Measurements from ENCODE around the gene MED1. TPM values are rescaled to one million over a fixed set of nuclear protein-coding genes. Genes with fewer than 3 reads are reported as not detected.
"Not testable (repeated sequence)": the region's sequence is repeated elsewhere in the genome, so short reads cannot be mapped to it uniquely, and the experiment has no call there.

The MED1 gene, protein sequence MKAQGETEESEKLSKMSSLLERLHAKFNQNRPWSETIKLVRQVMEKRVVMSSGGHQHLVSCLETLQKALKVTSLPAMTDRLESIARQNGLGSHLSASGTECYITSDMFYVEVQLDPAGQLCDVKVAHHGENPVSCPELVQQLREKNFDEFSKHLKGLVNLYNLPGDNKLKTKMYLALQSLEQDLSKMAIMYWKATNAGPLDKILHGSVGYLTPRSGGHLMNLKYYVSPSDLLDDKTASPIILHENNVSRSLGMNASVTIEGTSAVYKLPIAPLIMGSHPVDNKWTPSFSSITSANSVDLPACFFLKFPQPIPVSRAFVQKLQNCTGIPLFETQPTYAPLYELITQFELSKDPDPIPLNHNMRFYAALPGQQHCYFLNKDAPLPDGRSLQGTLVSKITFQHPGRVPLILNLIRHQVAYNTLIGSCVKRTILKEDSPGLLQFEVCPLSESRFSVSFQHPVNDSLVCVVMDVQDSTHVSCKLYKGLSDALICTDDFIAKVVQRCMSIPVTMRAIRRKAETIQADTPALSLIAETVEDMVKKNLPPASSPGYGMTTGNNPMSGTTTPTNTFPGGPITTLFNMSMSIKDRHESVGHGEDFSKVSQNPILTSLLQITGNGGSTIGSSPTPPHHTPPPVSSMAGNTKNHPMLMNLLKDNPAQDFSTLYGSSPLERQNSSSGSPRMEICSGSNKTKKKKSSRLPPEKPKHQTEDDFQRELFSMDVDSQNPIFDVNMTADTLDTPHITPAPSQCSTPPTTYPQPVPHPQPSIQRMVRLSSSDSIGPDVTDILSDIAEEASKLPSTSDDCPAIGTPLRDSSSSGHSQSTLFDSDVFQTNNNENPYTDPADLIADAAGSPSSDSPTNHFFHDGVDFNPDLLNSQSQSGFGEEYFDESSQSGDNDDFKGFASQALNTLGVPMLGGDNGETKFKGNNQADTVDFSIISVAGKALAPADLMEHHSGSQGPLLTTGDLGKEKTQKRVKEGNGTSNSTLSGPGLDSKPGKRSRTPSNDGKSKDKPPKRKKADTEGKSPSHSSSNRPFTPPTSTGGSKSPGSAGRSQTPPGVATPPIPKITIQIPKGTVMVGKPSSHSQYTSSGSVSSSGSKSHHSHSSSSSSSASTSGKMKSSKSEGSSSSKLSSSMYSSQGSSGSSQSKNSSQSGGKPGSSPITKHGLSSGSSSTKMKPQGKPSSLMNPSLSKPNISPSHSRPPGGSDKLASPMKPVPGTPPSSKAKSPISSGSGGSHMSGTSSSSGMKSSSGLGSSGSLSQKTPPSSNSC (N-terminal part only)
- 22.1 TPM for total RNA-seq

DNA sequence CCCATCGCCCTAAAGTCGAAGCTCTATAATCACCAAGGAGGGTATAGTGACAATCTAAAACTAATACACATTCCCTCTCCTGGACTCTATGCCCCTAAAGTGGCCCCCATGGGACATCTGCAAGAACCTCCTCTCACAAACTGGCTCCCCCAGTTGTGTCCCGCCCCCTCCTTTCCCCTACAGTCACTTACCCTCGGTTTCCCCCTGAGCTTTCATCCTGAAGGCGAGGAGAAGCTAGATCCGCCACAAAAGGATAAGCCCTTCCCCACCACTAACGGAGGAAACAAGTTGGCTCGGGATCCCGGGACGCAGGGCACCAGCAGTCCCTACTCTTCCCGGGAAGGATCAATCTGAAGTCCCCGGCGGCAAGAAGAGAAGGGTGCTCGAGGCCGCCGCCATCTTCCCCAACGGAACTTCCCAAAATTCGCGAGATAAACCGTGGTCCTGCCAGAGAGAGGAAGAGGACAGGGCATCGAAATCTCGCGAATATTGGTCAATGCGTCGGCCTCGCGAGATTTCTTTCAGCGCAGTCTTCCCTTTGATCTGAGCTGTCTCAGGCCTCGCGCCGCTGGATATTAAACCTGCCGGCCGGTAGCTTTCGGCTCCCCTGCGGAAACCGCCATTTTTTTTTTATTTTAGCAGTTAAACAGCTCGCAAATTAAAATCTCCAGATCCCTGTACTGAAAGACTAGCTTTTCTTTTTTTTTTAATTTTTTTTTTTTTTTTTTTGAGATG lies at the start of gene MED1:
MED1 (minus strand) TSS at position 417 of the 735 bp plus-strand sequence; CDS start at position 216, 201 bp downstream.
- peak; percentile 96 for DNase-seq

DNA sequence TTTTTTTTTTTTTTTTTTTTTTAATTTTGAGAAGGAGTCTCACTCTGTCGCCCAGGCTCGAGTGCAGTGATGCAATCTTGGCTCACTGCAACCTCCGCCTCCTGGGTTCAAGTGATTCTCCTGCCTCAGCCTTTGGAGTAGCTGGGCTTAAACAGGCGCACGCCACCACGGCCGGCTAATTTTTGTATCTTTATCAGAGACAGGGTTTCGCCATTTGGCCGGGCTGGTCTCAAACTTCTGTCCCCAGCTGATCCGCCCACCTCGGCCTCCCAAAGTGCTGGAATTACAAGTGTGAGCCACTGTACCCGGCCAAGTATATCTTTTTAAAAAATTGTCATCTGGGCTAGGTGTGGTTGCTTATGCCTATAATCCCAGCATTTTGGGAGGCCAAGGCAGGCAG lies 45.9 kb upstream of the MED1 start:
- not testable (repeated sequence) for DNase-seq

DNA sequence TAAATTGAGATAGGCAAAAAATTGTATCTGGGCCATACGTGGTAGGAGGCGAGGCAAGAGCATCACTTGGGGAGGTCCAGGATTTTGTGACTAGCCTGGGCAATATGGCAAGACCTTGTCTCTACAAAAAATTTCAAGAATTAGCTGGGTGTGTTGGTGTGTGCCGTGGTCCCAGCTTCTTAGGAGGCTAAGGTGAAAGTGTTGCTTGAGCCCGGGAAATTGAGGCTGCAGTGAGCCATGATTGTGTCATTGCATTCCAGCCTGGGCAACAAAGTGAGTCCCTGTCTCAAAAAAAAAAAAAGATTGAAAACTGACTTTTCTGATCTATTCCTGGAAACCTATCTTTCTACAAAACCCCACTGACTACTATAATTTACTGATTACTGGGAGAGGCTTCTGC lies 36.9 kb upstream of the MED1 start:
- no peak for DNase-seq

DNA sequence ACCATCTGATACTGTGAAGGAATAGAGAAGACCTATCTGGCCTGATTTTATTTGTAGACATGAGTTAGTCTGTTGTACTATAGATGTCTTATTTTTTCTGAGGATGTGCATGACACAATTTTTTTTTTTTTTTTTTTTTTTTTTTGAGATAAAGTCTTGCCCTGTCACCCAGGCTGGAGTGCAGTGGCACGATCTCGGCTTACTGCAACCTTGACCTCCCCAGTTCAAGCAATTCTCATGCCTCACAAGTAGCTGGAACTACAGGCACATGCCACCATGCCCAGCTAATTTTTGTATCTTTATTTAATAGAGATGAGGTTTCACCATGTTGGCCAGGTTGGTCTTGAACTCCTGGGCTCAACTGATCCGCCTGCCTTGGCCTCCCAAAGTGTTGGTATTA lies 36.4 kb upstream of the MED1 start:
- not testable (repeated sequence) for DNase-seq

DNA sequence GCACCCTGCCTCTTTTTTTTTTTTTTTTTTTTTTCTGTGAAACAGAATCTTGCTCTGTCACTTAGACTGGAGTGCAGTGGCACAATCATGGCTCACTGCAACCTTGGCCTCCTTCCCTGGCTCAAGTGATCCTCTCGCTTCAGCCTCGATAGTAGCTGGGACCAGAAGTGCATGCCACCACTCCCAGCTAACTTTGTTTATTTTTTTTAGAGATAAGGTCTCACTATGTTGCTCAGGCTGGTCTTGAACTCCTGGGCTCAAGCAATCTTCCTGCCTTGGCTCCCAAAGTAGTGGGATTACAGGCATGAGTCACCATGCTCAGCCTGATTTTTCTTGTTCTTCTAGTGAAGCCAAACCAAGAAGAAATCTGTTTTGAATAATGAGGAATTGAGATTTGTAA lies 35.2 kb upstream of the MED1 start:
- DNase-seq, result no peak

DNA sequence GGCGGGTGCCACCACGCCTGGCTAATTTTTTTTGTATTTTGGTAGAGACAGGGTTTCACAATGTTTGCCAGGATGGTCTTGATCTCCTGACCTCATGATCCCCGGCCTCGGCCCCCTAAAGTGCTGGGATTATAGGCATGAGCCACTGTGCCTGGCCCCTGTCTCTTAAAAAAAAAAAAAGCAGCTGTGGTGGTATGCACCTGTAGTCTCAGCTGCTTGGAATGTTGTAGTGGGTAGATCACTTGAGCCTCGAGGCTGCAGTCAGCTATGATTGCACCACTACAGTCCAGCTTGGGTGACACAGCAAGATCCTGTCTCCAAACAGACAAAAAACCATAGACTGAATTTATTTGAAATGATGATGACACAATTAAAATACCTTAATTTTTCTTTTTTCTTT lies 34.5 kb upstream of the MED1 start:
- DNase-seq, result no peak

DNA sequence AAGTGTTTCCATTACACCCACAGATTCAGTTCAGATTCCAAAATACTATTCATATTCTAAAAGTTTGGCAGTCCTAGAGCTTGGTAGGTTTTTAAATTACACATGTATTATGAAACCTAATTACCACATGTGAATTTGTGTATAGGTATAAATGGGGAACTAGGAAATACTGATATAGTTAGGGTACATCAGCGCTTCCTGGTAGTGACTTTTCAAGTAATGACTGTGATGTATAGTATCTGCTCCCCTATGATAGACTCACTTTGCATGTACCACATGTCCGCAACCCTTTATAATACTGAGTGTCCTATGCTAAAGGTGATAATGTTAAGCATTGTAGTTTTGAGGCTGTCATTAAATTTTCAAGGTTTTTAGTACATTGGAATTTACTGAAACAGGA lies 33.1 kb upstream of the MED1 start:
- DNase-seq, result no peak

DNA sequence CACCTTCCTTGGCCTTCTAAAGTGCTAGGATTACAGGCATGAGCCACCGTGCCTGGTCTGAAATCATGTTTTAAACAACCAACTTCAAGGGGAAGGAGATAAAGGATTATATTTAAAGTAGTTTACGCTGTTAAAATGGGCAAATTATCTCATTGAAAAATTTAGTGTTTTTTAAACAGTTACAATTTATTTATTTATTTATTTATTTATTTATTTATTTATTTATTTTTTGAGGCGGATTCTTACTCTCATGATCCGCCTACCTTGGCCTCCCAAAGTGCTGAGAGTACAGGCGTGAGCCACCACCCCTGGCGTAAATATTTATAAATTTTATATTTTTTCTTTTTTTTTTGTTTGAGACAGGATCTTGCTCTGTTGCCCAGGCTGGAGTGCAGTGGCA lies 32.4 kb upstream of the MED1 start:
- no peak for DNase-seq

DNA sequence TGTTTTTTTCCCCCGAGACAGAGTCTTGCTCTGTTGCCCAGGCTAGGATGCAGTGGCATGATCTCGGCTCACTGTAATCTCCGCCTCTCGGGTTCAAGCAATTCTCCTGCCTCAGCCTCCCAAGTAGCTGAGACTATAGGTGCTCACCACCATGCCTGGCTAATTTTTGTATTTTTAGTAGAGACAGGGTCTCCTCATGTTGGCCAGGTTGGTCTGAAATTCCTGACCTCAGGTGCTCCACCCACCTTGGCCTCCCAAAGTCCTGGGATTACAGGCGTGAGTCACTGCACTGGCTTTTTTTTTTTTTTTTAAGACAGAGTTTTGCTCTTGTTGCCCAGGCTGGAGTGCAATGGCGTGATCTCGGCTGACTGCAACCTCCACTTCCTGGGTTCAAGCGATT lies 28.6 kb upstream of the MED1 start:
- DNase-seq, result not testable (repeated sequence)

DNA sequence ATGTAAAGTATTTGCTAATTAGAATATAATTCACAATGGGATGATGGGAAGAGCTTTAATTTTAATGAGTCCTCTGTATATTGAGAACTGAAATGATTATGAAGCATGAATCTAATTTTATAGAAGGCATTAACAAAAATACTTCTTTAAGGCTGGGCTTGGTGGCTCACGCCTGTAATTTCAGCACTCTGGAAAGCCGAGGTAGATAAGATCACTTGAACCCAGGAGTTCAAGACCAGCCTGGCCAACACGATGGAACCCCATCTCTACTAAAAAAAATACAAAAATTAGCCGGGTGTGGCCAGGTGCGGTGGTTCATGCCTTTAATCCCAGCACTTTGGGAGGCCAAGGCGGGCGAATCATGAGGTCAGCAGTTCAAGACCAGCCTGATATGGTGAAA lies 22.2 kb upstream of the MED1 start:
- no peak for DNase-seq

DNA sequence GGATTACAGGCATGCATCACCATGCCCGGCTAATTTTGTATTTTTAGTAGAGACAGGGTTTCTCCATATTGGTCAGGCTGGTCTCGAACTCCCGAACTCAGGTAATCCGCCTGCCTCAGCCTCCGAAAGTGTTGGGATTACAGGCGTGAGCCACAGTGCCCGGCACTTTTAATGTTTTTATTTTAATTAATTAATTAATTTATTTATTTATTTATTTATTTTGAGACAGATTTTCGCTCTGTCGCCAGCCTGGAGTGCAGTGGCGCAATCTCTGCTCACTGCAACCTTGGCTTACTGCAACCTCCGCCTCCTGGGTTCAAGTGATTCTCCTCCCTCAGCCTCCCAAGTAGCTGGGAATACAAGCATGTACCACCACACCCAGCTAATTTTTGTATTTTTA lies 17.5 kb upstream of the MED1 start:
- not testable (repeated sequence) for DNase-seq

DNA sequence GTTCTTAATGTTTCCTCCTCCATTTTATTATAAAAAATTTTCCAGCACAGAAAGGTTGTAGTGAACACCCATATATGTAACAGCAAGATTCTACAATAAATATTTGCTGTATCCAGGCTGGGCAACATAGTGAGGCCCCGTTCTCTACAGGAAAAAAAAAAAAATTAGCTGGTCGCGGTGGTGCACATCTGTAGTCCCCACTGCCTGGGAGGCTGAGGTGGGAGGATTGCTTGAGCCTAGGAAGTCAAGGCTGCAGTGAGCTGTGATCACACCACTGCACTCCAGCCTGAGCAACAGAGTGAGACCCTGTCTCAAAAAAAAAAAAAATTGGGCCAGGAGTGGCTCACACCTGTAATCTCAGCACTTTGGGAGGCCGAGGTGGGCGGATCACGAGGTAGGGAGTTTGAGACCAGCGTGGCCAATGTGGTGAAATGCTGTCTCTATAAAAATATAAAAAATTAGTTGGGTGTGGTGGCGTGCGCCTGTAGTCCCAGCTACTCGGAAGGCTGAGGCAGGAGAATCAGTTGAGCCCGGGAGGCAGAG lies 13.6 kb upstream of the MED1 start:
- DNase-seq, result not testable (repeated sequence)

DNA sequence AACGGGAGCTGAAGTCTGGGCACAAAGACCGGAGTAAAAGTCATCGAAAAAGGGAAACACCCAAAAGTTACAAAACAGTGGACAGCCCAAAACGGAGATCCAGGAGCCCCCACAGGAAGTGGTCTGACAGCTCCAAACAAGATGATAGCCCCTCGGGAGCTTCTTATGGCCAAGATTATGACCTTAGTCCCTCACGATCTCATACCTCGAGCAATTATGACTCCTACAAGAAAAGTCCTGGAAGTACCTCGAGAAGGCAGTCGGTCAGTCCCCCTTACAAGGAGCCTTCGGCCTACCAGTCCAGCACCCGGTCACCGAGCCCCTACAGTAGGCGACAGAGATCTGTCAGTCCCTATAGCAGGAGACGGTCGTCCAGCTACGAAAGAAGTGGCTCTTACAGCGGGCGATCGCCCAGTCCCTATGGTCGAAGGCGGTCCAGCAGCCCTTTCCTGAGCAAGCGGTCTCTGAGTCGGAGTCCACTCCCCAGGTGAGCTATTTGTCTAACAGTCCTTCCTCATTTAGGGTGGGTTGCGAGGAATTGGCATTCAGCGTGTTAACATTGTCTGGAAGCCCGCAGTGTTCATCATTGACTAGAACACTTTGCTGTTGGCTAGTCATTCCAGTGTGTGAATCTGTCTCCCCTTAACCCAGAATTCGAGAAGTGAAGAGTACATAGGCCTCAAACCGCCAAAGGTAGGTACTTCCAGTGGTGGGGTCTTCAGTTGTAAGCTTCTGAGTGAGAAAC lies 11.7 kb upstream of the MED1 start:
- DNase-seq, result no peak

DNA sequence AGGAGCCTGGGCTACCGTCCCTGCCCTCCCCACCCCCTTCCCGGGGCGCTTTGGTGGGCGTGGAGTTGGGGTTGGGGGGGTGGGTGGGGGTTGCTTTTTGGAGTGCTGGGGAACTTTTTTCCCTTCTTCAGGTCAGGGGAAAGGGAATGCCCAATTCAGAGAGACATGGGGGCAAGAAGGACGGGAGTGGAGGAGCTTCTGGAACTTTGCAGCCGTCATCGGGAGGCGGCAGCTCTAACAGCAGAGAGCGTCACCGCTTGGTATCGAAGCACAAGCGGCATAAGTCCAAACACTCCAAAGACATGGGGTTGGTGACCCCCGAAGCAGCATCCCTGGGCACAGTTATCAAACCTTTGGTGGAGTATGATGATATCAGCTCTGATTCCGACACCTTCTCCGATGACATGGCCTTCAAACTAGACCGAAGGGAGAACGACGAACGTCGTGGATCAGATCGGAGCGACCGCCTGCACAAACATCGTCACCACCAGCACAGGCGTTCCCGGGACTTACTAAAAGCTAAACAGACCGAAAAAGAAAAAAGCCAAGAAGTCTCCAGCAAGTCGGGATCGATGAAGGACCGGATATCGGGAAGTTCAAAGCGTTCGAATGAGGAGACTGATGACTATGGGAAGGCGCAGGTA lies 11.0 kb upstream of the MED1 start:
- DNase-seq, result peak; percentile 37

DNA sequence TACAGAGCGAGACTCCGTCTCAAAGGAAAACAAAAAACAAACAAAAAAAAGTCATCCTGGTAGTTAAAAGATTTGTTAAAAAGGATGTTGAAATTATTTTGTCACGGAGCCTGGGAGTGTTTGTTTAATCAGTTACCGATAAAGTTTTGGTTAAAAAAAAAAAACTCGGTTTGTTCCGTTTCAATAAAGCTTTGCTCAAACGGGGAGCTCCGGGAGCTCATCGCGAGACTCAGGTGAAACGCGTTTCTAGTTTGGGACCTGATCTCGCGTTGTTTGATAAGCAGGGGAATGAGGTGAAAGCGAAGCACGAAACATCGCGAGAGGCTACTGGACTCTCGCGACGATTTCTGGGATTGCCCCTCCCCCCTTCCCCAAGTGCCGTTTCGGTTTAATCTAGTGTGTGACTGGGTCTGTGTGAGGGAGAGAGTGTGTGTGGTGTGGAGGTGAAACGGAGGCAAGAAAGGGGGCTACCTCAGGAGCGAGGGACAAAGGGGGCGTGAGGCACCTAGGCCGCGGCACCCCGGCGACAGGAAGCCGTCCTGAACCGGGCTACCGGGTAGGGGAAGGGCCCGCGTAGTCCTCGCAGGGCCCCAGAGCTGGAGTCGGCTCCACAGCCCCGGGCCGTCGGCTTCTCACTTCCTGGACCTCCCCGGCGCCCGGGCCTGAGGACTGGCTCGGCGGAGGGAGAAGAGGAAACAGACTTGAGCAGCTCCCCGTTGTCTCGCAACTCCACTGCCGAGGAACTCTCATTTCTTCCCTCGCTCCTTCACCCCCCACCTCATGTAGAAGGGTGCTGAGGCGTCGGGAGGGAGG lies 10.3 kb upstream of the MED1 start, which contains the start of gene CDK12:
CDK12 (plus strand) TSS at position 374 of the 813 bp plus-strand sequence. CDS start 586 bp downstream, outside the sequence.
- peak; percentile 99 for DNase-seq

DNA sequence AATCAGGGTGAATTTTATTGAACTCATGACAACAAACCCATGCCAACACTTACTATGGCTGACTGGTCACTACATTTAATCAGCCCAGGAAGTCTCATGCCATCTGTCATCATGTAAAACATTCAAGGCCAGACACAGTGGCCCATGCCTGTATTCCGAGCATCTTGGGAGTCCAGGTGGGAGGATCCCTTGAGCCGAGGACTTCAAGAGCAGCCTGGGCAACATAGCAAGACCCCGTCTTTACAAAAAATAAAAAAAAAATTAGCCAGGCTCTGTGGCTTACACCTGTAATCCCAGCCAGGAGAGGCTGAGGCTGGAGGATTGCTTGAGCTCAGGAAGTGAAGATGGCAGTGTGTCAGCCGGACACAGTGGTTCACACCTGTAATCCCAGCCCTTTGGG lies 4.9 kb upstream of the MED1 start:
- DNase-seq, result no peak

DNA sequence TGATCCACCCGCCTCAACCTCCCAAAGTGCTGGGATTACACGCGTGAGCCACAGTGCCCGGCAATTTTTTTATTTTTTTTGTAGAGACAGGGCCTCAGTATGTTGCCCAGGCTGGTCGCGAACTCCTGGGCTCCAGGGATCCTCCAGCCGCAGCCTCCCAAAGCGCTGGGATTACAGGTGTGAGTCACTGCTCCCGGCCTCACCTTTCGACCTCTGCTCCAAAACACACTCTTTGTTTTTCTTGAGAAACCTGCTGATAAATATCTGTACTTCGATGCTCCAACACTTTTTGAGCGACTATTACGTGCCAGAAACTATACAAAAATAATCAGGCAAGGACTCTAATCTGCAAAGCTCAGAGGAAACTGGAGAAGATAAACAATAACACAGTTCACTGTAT lies 1.0 kb downstream of the MED1 start:
- no peak for DNase-seq

DNA sequence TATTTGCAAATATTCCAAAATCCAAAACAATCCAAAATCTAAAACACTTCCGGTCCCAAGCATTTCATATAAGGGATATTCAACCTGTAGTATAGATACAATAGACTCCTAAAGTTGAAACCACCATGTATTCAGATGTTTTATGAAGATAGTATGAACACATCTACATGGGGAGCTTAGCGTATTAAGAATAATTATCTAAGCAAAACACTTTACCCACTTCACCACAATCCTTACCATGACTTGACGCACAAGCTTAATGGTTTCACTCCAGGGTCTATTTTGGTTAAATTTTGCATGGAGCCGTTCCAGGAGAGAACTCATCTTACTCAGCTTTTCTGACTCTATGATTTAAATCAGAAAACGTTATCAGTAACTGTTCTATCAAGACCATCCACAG lies 3.5 kb downstream of the MED1 start:
- no peak for DNase-seq

DNA sequence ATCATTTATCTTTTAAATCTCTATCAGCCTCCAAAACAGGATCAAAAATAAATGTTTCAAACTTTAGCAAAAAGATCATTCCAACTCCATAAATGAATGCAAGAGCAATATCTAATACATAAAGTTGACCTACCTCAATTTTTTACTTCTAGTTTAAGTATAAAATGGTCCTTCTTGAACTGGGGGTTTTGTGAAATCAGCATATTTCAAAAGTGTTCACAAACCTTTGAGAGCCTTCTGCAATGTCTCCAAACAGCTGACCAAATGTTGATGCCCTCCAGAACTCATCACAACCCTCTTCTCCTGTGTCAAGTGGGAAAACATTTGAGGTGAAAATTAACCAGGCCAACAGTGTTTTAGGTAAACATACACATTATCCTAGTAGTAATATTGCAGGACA lies 7.7 kb downstream of the MED1 start:
- DNase-seq, result no peak

Data from skin of body (tissue), 2 donors.